SK-N-SH treated with all-trans-retinoic acid at 6 μM for 48 hours (cell line): ENCODE measurements around the gene CRYBA4.

ENCODE experiments used
- ATAC-seq: fragments of 200-7000 bp; cut with Tn5 transposase; 3 replicates; pipeline ENCODE4 v1.9.1; 2020; ENCODE audit warnings: mild to moderate bottlenecking, moderate library complexity
- ARNTL ChIP-seq: fragments of 450-650 bp; formaldehyde crosslinking; IDR thresholded peaks from 2 replicates; pipeline ENCODE4 v1.5.0; 2020; ENCODE audit warnings: low read depth, mild to moderate bottlenecking, moderate library complexity, borderline replicate concordance
- BACH2 ChIP-seq: fragments of 250-450 bp; sonication (Bioruptor Pico); IDR thresholded peaks from 2 replicates; pipeline ENCODE4 v1.9.0; 2021; ENCODE audit warnings: mild to moderate bottlenecking, borderline replicate concordance
- CSDC2 ChIP-seq: fragments of 250-450 bp; sonication (Bioruptor Pico); IDR thresholded peaks from 2 replicates; pipeline ENCODE4 v1.5.0; 2020; ENCODE audit warnings: mild to moderate bottlenecking, moderate library complexity
- ESRRG ChIP-seq: fragments of 250-450 bp; sonication (Bioruptor Pico); IDR thresholded peaks from 2 replicates; pipeline ENCODE4 v1.6.1; 2021; ENCODE audit warnings: mild to moderate bottlenecking
- GLIS3 ChIP-seq: fragments of 250-450 bp; sonication (Bioruptor Pico); IDR thresholded peaks from 2 replicates; pipeline ENCODE4 v1.5.0; 2020; ENCODE audit warnings: mild to moderate bottlenecking, moderate library complexity
- ISL1 ChIP-seq: fragments of 250-450 bp; sonication (Bioruptor Pico); IDR thresholded peaks from 2 replicates; pipeline ENCODE4 v2.1.2; 2022; ENCODE audit warnings: mild to moderate bottlenecking, moderate library complexity
- OSR1 ChIP-seq: fragments of 250-450 bp; sonication (Bioruptor Pico); IDR thresholded peaks from 2 replicates; pipeline ENCODE4 v1.8.0; 2022; ENCODE audit warnings: moderate library complexity, mild to moderate bottlenecking, inconsistent platforms
- PPARA ChIP-seq: fragments of 250-450 bp; sonication (Bioruptor Pico); IDR thresholded peaks from 2 replicates; pipeline ENCODE4 v1.5.0; 2020; ENCODE audit warnings: mild to moderate bottlenecking, borderline replicate concordance
- RARB ChIP-seq: fragments of 250-450 bp; sonication (Bioruptor Pico); IDR thresholded peaks from 2 replicates; pipeline ENCODE4 v1.8.0; 2021; ENCODE audit warnings: mild to moderate bottlenecking, moderate library complexity
- SNAI2 ChIP-seq: fragments of 250-450 bp; sonication (Bioruptor Pico); IDR thresholded peaks from 2 replicates; pipeline ENCODE4 v1.5.0; 2020; ENCODE audit warnings: mild to moderate bottlenecking, moderate library complexity
- TCF4 ChIP-seq: fragments of 250-450 bp; sonication (Bioruptor Pico); IDR thresholded peaks from 2 replicates; pipeline ENCODE4 v1.8.0; 2021; ENCODE audit warnings: mild to moderate bottlenecking, moderate library complexity, borderline replicate concordance
- TOX ChIP-seq: fragments of 250-450 bp; sonication (Bioruptor Pico); IDR thresholded peaks from 2 replicates; pipeline ENCODE4 v1.8.0; 2021; ENCODE audit warnings: mild to moderate bottlenecking, moderate library complexity, borderline replicate concordance
- ZC3H10 ChIP-seq: fragments of 250-450 bp; sonication (Bioruptor Pico); IDR thresholded peaks from 2 replicates; pipeline ENCODE4 v1.5.1; 2021; ENCODE audit warnings: mild to moderate bottlenecking, moderate library complexity
- ZFP3 ChIP-seq: fragments of 250-450 bp; sonication (Bioruptor Pico); IDR thresholded peaks from 2 replicates; pipeline ENCODE4 v1.5.0; 2020; ENCODE audit warnings: mild to moderate bottlenecking, moderate library complexity
- ZFP30 ChIP-seq: fragments of 450-650 bp; formaldehyde crosslinking; IDR thresholded peaks from 2 replicates; pipeline ENCODE4 v1.5.0; 2022; ENCODE audit warnings: mild to moderate bottlenecking, moderate library complexity
- ZNF565 ChIP-seq: fragments of 450-650 bp; formaldehyde crosslinking; conservative IDR thresholded peaks from 2 replicates; pipeline ENCODE4 v1.5.0; 2020; ENCODE audit warnings: low read depth, mild to moderate bottlenecking, moderate library complexity
- ZNF70 ChIP-seq: fragments of 450-650 bp; formaldehyde crosslinking; IDR thresholded peaks from 2 replicates; pipeline ENCODE4 v1.5.0; 2020; ENCODE audit warnings: mild to moderate bottlenecking, moderate library complexity
- ZNF8 ChIP-seq: fragments of 450-650 bp; formaldehyde crosslinking; IDR thresholded peaks from 2 replicates; pipeline ENCODE4 v1.5.0; 2020; ENCODE audit warnings: mild to moderate bottlenecking, moderate library complexity
- TF ChIP-seq, protein P1 (sequence below): fragments of 250-450 bp; sonication (Bioruptor Pico); IDR thresholded peaks from 2 replicates; pipeline ENCODE4 v1.5.1; 2020; ENCODE audit warnings: low read depth, mild to moderate bottlenecking, moderate library complexity
- TF ChIP-seq, protein P2 (sequence below): fragments of 250-450 bp; sonication (Bioruptor Pico); IDR thresholded peaks from 2 replicates; pipeline ENCODE4 v1.8.0; 2020; ENCODE audit warnings: mild to moderate bottlenecking, moderate library complexity, borderline replicate concordance
- TF ChIP-seq, protein P3 (sequence below): fragments of 250-450 bp; sonication (Bioruptor Pico); IDR thresholded peaks from 2 replicates; pipeline ENCODE4 v1.8.0; 2021; ENCODE audit warnings: low read depth, mild to moderate bottlenecking, moderate library complexity, borderline replicate concordance
- TF ChIP-seq, protein P4 (sequence below): fragments of 250-450 bp; sonication (Bioruptor Pico); IDR thresholded peaks from 2 replicates; pipeline ENCODE4 v1.5.0; 2020; ENCODE audit warnings: mild to moderate bottlenecking, moderate library complexity

The CRYBA4 gene

DNA sequence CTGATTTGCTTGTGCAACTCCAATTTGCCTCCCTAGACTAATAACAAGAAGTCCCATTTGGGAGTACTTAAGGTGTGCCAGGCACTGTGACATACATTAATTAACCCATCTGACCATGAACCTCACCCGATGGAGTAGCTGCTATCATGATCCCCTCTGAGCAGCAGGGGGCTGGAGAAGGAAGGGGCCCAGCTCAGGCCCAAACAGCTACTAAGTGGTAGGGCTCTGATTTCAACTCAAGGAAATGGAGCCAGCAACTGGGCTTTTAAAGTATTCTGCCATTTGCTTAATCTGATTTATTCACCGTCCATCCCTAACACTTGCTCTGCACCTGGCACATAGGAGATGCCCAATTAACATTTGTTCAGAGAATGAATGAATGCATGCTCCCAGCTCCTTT, 5.1 kb upstream of the CRYBA4 start:
- no peak for TF ChIP-seq ZC3H10 (CRISPR knock-in tag)
- TF ChIP-seq, protein P1, sequence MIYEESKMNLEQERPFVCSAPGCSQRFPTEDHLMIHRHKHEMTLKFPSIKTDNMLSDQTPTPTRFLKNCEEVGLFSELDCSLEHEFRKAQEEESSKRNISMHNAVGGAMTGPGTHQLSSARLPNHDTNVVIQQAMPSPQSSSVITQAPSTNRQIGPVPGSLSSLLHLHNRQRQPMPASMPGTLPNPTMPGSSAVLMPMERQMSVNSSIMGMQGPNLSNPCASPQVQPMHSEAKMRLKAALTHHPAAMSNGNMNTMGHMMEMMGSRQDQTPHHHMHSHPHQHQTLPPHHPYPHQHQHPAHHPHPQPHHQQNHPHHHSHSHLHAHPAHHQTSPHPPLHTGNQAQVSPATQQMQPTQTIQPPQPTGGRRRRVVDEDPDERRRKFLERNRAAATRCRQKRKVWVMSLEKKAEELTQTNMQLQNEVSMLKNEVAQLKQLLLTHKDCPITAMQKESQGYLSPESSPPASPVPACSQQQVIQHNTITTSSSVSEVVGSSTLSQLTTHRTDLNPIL (CRISPR knock-in tag), result no peak
- TF ChIP-seq ZFP30 (CRISPR knock-in tag), result no peak
- TF ChIP-seq ARNTL (CRISPR knock-in tag), result no peak
- no peak for TF ChIP-seq ESRRG
- no peak for TF ChIP-seq CSDC2 (CRISPR knock-in tag)
- TF ChIP-seq GLIS3 (CRISPR knock-in tag), result no peak
- no peak for TF ChIP-seq ISL1 (CRISPR knock-in tag)
- TF ChIP-seq, protein P2, sequence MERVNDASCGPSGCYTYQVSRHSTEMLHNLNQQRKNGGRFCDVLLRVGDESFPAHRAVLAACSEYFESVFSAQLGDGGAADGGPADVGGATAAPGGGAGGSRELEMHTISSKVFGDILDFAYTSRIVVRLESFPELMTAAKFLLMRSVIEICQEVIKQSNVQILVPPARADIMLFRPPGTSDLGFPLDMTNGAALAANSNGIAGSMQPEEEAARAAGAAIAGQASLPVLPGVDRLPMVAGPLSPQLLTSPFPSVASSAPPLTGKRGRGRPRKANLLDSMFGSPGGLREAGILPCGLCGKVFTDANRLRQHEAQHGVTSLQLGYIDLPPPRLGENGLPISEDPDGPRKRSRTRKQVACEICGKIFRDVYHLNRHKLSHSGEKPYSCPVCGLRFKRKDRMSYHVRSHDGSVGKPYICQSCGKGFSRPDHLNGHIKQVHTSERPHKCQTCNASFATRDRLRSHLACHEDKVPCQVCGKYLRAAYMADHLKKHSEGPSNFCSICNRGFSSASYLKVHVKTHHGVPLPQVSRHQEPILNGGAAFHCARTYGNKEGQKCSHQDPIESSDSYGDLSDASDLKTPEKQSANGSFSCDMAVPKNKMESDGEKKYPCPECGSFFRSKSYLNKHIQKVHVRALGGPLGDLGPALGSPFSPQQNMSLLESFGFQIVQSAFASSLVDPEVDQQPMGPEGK (CRISPR knock-in tag), result no peak
- no peak for TF ChIP-seq BACH2 (CRISPR knock-in tag)
- TF ChIP-seq, protein P3, sequence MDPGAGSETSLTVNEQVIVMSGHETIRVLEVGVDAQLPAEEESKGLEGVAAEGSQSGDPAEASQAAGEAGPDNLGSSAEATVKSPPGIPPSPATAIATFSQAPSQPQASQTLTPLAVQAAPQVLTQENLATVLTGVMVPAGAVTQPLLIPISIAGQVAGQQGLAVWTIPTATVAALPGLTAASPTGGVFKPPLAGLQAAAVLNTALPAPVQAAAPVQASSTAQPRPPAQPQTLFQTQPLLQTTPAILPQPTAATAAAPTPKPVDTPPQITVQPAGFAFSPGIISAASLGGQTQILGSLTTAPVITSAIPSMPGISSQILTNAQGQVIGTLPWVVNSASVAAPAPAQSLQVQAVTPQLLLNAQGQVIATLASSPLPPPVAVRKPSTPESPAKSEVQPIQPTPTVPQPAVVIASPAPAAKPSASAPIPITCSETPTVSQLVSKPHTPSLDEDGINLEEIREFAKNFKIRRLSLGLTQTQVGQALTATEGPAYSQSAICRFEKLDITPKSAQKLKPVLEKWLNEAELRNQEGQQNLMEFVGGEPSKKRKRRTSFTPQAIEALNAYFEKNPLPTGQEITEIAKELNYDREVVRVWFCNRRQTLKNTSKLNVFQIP, result no peak
- TF ChIP-seq TCF4 (CRISPR knock-in tag), result no peak
- no peak for TF ChIP-seq RARB
- no peak for TF ChIP-seq TOX (CRISPR knock-in tag)
- no peak for TF ChIP-seq ZNF8 (CRISPR knock-in tag)
- TF ChIP-seq ZNF565 (CRISPR knock-in tag), result no peak
- TF ChIP-seq, protein P4, sequence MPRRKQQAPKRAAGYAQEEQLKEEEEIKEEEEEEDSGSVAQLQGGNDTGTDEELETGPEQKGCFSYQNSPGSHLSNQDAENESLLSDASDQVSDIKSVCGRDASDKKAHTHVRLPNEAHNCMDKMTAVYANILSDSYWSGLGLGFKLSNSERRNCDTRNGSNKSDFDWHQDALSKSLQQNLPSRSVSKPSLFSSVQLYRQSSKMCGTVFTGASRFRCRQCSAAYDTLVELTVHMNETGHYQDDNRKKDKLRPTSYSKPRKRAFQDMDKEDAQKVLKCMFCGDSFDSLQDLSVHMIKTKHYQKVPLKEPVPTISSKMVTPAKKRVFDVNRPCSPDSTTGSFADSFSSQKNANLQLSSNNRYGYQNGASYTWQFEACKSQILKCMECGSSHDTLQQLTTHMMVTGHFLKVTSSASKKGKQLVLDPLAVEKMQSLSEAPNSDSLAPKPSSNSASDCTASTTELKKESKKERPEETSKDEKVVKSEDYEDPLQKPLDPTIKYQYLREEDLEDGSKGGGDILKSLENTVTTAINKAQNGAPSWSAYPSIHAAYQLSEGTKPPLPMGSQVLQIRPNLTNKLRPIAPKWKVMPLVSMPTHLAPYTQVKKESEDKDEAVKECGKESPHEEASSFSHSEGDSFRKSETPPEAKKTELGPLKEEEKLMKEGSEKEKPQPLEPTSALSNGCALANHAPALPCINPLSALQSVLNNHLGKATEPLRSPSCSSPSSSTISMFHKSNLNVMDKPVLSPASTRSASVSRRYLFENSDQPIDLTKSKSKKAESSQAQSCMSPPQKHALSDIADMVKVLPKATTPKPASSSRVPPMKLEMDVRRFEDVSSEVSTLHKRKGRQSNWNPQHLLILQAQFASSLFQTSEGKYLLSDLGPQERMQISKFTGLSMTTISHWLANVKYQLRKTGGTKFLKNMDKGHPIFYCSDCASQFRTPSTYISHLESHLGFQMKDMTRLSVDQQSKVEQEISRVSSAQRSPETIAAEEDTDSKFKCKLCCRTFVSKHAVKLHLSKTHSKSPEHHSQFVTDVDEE, result no peak
- no peak for TF ChIP-seq OSR1 (CRISPR knock-in tag)
- no peak for TF ChIP-seq PPARA
- TF ChIP-seq, all 23 proteins: peak for 0
- no peak for ATAC-seq

DNA sequence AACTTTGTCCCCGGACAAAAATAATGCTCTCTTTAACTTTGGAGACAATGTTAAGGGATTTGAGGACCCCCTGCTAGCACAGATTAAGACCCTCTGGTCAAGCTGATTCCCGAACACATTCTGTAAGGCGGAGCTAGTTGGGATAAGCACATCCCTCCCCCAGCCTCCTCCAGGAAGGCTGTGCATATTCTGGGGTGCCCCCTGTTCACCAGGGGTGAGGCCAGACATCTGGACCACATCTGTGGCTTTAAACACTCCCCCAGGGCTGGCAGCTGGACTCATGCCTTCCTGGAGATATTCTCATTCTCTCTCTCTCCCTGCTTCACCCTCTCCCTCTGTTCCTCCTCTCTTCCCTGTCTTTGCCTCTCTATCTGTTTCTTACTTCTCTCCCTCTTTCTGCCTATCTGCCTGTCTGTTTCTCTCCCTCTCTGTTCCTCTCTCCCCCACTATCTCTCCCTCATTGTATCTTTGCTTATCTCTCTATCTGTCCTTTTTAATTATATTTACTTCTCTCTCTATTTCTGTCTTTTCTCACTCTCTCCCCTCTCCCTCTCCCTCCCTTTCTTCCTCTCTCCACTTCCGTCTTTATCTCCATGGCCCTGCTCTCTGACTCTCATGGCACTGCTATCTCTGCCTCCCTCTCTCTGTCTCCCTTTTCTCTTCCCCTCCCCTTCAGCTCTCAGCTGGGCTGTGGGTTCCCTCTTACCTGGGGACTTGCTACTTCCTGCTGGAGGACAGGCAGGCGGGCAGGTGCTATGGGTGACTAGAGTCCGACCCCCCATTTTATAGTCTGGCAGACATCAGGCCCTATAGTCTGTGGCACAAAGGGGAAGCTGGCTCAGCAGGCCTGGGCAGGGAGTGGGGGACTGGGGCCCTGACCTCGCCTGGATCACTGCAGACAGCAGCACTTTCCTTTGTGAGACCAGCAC, 4.2 kb upstream of the CRYBA4 start, which contains the start of gene CRYBB1:
Gene CRYBB1, minus strand, starts transcription at position 757 of the 929 bp plus-strand sequence. CDS start 1,708 bp downstream, outside the sequence.
- 0 out of 2 replicates have a peak, but pooled peaks have one; percentile 21 for TF ChIP-seq ZNF70
- TF ChIP-seq TCF4 (CRISPR knock-in tag), result peak; percentile 55; the same call in 1 of the 2 replicates
- TF ChIP-seq GLIS3 (CRISPR knock-in tag), result no peak
- TF ChIP-seq, all 23 proteins: peak for 2
- peak; percentile 46 for ATAC-seq

DNA sequence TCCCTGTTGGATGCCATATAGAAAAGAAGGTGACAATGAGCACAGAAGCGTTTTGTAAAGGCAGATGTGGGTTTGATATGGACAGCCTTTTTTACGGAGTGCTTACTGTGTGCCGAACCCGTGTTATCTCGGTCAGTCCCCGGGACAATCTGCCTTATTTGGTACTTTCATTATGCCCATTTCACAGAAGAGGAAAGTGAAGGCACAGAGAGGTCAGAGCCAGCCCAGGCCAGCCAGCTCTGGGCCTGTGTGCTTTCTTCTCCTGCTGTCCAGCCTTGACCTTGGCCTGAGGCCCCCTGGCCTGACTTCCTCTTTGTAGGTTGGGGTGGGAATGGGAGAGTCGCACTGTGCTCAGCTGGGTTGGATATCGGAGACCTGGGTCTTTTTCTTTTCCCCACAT, 3.3 kb upstream of the CRYBA4 start:
- no peak for TF ChIP-seq ZNF70
- TF ChIP-seq, protein P4, result no peak
- TF ChIP-seq, protein P3, result no peak
- no peak for TF ChIP-seq RARB
- TF ChIP-seq ZFP30 (CRISPR knock-in tag), result no peak
- TF ChIP-seq ZNF565 (CRISPR knock-in tag), result no peak
- TF ChIP-seq ISL1 (CRISPR knock-in tag), result no peak
- no peak for TF ChIP-seq SNAI2
- TF ChIP-seq PPARA, result no peak
- TF ChIP-seq ZFP3, result no peak
- TF ChIP-seq BACH2 (CRISPR knock-in tag), result no peak
- no peak for TF ChIP-seq TOX (CRISPR knock-in tag)
- ATAC-seq, result no peak
